GM12892 (cell line): Measurements from ENCODE around the gene PFKL.

Experiments used
- POLR2AphosphoS5 ChIP-seq: IDR thresholded peaks from 2 replicates; pipeline ENCODE4 v1.6.1; 2011; ENCODE audit warnings: low read depth, low read length, control low read depth
- TAF1 ChIP-seq: IDR thresholded peaks from 2 replicates; pipeline ENCODE4 v1.6.1; 2011; ENCODE audit warnings: low read depth, mild to moderate bottlenecking, control low read depth, low read length, borderline replicate concordance

GRCh38 chr21:44263221-44263760 lies 36.6 kb upstream of the PFKL start:
- TF ChIP-seq POLR2AphosphoS5 (no peak), TAF1 (no peak)
